Mammary epithelial cell (primary cell): ENCODE data around the gene CAMK2D.

Experiments
- EZH2 ChIP-seq: IDR thresholded peaks from 2 replicates; pipeline ENCODE4 v1.6.1; 2012; ENCODE audit warnings: low read length, inconsistent platforms, borderline replicate concordance
- TF ChIP-seq, protein P1 (sequence below), 2 donors: IDR thresholded peaks in 1 of 2; conservative IDR thresholded peaks in 1 of 2; 2 replicates each; pipeline ENCODE4 v1.5.1; 2011 to 2012; ENCODE audit warnings: inconsistent platforms in 2 of 2, low read length in 2 of 2, mild to moderate bottlenecking in 2 of 2, control low read depth in 1 of 2, low read depth in 1 of 2; ENCODE audit not compliant: insufficient read depth in 1 of 2; ENCODE audit errors: extremely low read depth in 1 of 2

DNA sequence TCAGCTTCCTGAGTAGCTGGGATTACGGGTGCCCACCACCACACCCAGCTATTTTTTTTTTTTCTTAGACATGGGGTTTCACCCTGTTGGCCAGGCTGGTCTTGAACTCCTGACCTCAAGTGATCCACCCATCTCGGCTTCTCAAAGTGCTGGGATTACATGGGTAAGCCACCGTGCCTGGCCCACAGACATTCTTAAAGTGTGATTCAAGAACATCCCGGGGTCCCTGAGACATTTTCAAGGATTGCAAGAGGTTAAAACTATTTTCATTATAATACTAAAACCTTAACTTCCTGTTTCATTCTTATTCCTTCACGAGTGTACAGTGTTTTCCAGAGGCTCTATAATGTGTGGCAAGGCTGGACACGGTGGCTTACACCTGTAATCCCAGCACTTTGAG is 318.7 kb downstream of the CAMK2D start:
- TF ChIP-seq, protein P1, sequence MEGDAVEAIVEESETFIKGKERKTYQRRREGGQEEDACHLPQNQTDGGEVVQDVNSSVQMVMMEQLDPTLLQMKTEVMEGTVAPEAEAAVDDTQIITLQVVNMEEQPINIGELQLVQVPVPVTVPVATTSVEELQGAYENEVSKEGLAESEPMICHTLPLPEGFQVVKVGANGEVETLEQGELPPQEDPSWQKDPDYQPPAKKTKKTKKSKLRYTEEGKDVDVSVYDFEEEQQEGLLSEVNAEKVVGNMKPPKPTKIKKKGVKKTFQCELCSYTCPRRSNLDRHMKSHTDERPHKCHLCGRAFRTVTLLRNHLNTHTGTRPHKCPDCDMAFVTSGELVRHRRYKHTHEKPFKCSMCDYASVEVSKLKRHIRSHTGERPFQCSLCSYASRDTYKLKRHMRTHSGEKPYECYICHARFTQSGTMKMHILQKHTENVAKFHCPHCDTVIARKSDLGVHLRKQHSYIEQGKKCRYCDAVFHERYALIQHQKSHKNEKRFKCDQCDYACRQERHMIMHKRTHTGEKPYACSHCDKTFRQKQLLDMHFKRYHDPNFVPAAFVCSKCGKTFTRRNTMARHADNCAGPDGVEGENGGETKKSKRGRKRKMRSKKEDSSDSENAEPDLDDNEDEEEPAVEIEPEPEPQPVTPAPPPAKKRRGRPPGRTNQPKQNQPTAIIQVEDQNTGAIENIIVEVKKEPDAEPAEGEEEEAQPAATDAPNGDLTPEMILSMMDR (conservative IDR thresholded peaks at IDR 0.05 in 1 of 2, IDR thresholded peaks at IDR 0.05 in 1 of 2; ENCODE audit: extremely low read depth in 1 of 2, insufficient read depth in 1 of 2, low read depth in 1 of 2, low read length in 2 of 2), result no peak
- TF ChIP-seq EZH2, result no peak
